HCT116 (cell line): ENCODE results near the gene KRTAP4-6.
"Not testable (repeated sequence)": the region's sequence is repeated elsewhere in the genome, so short reads cannot be mapped to it uniquely, and the experiment has no call there.

Experiments
- EGR1 ChIP-seq: IDR thresholded peaks from 2 replicates; pipeline ENCODE4 v1.6.1; 2012; ENCODE audit warnings: low read depth
- POLR2AphosphoS5 ChIP-seq: IDR thresholded peaks from 2 replicates; pipeline ENCODE4 v1.6.1; 2011; ENCODE audit warnings: mild to moderate bottlenecking, low read depth, low read length, moderate library complexity
- TF ChIP-seq, protein P1 (sequence below), 3 experiments: fragments of 200-600 bp in 1 of 3; sonication (generic) in 1 of 3; IDR thresholded peaks in 2 of 3; conservative IDR thresholded peaks in 1 of 3; 2 replicates each; pipeline ENCODE4 v1.5.1; 2012 to 2017; ENCODE audit warnings: low read depth in 2 of 3, low read length in 2 of 3, antibody characterized with exemption in 1 of 3, borderline replicate concordance in 1 of 3, control low read depth in 1 of 3, mild to moderate bottlenecking in 1 of 3, mixed read lengths in 1 of 3, mixed run types in 1 of 3, moderate library complexity in 1 of 3; ENCODE audit not compliant: insufficient read depth in 1 of 3

- TF ChIP-seq, protein P1, sequence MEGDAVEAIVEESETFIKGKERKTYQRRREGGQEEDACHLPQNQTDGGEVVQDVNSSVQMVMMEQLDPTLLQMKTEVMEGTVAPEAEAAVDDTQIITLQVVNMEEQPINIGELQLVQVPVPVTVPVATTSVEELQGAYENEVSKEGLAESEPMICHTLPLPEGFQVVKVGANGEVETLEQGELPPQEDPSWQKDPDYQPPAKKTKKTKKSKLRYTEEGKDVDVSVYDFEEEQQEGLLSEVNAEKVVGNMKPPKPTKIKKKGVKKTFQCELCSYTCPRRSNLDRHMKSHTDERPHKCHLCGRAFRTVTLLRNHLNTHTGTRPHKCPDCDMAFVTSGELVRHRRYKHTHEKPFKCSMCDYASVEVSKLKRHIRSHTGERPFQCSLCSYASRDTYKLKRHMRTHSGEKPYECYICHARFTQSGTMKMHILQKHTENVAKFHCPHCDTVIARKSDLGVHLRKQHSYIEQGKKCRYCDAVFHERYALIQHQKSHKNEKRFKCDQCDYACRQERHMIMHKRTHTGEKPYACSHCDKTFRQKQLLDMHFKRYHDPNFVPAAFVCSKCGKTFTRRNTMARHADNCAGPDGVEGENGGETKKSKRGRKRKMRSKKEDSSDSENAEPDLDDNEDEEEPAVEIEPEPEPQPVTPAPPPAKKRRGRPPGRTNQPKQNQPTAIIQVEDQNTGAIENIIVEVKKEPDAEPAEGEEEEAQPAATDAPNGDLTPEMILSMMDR (IDR thresholded peaks at IDR 0.05 in 2 of 3, conservative IDR thresholded peaks at IDR 0.05 in 1 of 3; ENCODE audit: borderline replicate concordance in 1 of 3, insufficient read depth in 1 of 3, low read depth in 2 of 3, low read length in 2 of 3): not testable (repeated sequence)
- not testable (repeated sequence) for TF ChIP-seq EGR1, POLR2AphosphoS5
These were observed 35.8 kb downstream of the KRTAP4-6 start for GRCh38 chr17:41104386-41105038.
